Measurements from ENCODE around the gene HASPIN. TPM values are rescaled to one million over a fixed set of nuclear protein-coding genes. Genes with fewer than 3 reads are reported as not detected.

HASPIN gene
- total RNA-seq (2014; rRNA removed; shearing (Covaris generic); ENCODE audit: low replicate concordance), result 6.9 and 13.0 TPM in 2 replicates

- Histone ChIP-seq H3K27me3 (no peaks in the 10 kb centered on the region), H3K4me3 (peak within 1 kb of the TSS; percentile 93), H3K9me3 (no peaks in the 10 kb centered on the region), H3K36me3 (peaks cover 19% of the 10 kb centered on the region)
- DNase-seq, result peak; percentile 83
These were observed at the start of gene HASPIN for GRCh38 chr17:3723556-3724377. Gene HASPIN (plus strand): TSS chr17:3723903. CDS start chr17:3723936, 33 bp downstream.

GRCh38 chr17:3675886-3676285 is 47.8 kb upstream of the HASPIN start:
- Histone ChIP-seq H3K36me3 (no peaks in the 10 kb centered on the region), H3K27me3 (no peaks in the 10 kb centered on the region), H3K4me3 (no peak overlapping the region), H3K9me3 (no peaks in the 10 kb centered on the region)
- DNase-seq, result no peak

DNA sequence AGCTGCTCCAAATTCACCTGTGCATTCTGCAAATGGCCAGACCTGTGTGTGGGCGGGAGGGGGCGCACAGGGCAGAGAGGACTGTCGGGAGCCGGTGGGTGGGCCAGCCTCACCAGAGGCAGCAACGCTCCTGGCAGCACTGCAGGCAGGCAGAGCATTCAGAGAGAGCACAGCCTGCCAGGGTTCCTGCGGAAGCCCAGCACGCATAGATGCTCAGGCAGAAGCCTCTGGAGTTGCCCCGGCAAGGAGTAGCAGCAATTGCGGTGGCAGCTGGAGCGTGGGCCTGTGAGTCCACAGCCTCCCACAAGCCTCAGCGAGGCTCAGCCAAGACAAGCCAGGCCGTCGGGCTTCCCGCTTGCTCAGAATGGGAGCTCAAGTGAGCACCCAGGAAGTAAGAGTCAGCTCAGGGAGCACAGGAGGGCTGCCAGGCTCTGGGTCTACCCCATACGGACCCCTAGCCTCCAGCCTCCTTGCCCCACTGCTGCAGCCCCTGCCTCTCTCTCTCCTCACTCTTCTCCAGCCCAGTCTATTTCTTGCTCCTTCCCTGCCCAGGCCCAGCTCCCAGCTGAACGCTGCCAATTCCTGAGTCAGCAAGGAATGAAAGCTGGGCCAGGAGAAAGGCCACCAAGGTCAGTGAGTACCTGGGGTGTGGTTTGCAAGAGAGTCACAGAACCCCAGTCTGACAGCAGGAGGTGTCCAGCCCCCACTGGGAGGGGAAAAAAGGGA is 45.4 kb upstream of the HASPIN start:
- H3K9me3 ChIP-seq, result no peaks in the 10 kb centered on the region
- DNase-seq, result peak; percentile 32

GRCh38 chr17:3678821-3679530 is 44.7 kb upstream of the HASPIN start:
- no peak for DNase-seq
- Histone ChIP-seq H3K27me3 (no peaks in the 10 kb centered on the region), H3K36me3 (no peaks in the 10 kb centered on the region), H3K4me3 (no peak overlapping the region), H3K9me3 (no peaks in the 10 kb centered on the region)

More for the DNA sequence above, 45.4 kb upstream of the HASPIN start:
- H3K4me3 ChIP-seq, result no peak overlapping the region
- H3K36me3 ChIP-seq, result no peaks in the 10 kb centered on the region
- no peaks in the 10 kb centered on the region for H3K27me3 ChIP-seq

DNA sequence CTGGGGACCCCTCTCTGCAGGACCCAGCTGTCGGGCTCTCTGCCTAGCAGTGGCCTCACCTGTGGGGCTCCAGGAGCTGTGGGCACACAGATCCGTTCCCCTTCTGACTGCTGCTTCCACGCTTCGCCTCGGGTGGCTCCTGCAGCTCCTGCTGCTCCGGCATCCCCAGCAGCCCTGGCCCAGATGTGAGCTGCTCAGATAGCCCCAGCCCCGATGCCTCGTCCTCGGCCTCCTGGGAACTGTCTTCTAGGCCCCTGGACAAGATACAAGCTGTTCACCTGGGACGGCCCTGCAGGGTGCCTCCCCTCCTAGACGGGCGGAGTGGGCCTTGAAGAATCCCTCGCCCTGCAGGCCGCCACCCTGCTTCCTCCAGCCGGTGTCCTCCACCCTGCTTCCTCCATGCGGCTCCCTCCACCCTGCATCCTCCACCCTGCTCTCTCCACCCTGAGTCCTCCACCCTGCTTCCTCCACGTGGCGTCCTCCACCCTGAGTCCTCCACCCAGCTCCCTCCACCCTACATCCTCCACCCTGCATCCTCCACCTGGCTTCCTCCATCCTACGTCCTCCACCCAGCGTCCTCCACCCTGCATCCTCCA is 44.1 kb upstream of the HASPIN start:
- H3K4me3 ChIP-seq, result no peak overlapping the region
- no peaks in the 10 kb centered on the region for H3K27me3 ChIP-seq
- DNase-seq, result no peak
- H3K36me3 ChIP-seq, result no peaks in the 10 kb centered on the region
- H3K9me3 ChIP-seq, result no peaks in the 10 kb centered on the region

- Histone ChIP-seq H3K4me3 (no peak overlapping the region), H3K36me3 (no peaks in the 10 kb centered on the region), H3K9me3 (no peaks in the 10 kb centered on the region), H3K27me3 (no peaks in the 10 kb centered on the region)
- no peak for DNase-seq
These were observed 42.6 kb upstream of the HASPIN start for GRCh38 chr17:3681057-3681456.

DNA sequence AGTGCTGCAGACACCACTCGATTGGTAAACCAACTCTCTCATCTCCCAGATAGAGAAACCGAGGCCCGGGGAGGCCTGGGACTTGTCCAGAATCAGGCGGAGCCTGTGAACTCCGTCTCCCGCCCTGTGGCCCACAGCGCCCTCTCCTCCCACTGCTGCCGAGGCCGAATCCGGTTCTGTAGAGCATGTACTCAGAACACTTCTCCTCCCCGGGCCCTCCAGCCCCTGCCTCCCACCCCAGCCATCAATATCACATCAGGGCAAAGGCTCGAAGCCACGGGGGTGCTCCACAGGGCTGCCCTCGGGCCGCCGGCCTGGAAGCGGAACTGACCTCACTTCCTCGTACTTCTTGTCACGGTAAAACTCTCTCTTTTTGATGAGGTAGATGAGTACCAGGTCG is 42.1 kb upstream of the HASPIN start:
- no peaks in the 10 kb centered on the region for H3K36me3 ChIP-seq
- H3K4me3 ChIP-seq, result no peak overlapping the region
- H3K9me3 ChIP-seq, result no peaks in the 10 kb centered on the region
- no peak for DNase-seq
- H3K27me3 ChIP-seq, result no peaks in the 10 kb centered on the region

DNA sequence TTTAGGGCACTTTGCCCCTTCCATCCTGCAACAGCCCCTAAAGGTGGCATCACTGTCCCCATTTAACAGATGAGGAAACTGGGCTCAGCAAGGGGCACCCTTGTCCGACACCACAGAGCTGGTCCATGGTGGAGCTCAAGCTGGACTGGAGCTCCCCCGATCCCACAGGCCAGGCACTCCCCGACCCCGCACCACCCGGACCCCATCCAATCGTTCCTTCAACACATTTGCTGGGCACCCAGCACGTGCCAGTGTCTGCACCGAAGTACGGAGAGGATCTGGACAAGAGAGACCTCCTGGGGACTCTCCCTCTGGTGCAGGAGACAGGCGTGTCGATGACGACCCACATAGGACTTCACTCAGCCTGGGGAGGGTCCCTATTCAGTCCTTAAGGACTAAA is 41.7 kb upstream of the HASPIN start:
- no peak overlapping the region for H3K4me3 ChIP-seq
- no peaks in the 10 kb centered on the region for H3K36me3 ChIP-seq
- no peak for DNase-seq
- no peaks in the 10 kb centered on the region for H3K9me3 ChIP-seq
- H3K27me3 ChIP-seq, result no peaks in the 10 kb centered on the region

DNA sequence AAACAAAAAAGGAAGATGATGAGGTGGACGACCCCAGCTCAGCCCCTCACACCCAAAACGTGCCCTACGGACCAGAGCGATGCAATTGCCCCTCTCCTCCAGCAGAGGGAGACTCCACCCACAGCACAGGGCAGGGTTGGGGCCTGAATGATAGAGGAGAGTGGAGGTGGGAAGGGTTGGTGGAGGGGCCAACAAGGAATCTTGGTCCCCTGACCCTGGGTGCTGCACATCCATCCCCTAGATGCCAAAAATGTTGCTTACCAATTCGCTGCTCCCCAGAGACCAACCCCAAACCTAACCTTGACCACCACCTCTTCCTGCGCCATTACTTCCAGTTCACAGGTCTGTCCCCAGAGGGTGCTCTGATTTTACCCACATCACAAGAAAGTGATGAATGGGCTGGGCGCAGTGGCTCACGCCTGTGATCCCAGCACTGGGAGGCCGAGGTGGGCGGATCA is 40.6 kb upstream of the HASPIN start:
- H3K9me3 ChIP-seq, result no peaks in the 10 kb centered on the region
- no peaks in the 10 kb centered on the region for H3K36me3 ChIP-seq
- DNase-seq, result no peak

DNA sequence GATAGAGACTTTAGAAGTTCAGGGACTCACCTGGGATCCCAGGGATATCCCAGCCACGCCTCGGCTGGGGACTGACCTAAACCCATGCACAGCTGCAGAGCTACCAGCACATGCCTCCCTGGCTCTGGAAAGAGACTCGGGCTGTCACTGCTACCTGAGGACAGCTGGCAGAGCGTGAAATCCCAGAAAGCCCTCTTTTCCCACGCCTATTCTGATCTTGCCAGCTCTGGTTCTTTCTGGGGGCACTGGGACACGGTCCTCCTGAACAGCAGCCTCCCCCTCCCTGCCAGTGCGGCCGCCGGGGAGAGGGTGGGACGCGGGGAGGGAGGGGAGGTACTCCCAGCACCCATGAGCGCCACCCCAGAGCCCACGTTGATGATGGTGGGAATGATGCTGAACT is 38.5 kb upstream of the HASPIN start:
- H3K27me3 ChIP-seq, result no peaks in the 10 kb centered on the region
- H3K9me3 ChIP-seq, result no peaks in the 10 kb centered on the region
- H3K36me3 ChIP-seq, result no peaks in the 10 kb centered on the region
- no peak overlapping the region for H3K4me3 ChIP-seq
- DNase-seq, result no peak

More for the DNA sequence above, 40.6 kb upstream of the HASPIN start:
- Histone ChIP-seq H3K4me3 (no peak overlapping the region), H3K27me3 (no peaks in the 10 kb centered on the region)

DNA sequence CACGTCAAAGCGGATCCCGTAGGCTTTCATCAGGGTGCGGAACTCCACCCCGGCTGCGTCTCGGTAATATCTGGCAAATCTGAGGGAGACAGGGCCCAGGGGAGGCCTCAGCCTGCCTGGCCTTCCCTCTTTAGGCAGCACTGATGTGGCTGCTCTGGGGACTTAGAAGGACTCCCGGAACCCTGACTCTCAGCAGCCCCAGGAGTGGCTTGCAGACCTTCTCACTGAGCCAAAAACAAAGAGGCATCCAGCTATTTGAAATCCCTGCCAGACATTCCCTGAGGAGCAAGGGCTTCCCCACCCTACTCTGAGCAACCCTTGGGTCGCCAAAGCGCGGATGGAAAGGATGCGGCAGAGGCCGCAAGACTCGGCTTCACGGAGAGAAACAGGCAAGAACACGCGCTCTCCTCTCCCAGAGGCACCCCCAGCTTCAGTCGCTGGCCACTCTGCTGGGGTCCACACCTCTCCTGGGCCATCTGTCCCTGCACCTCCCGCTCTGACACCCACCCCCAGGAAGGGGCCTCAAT is 35.6 kb upstream of the HASPIN start:
- DNase-seq, result no peak
- H3K4me3 ChIP-seq, result no peak overlapping the region
- H3K9me3 ChIP-seq, result no peaks in the 10 kb centered on the region
- no peaks in the 10 kb centered on the region for H3K36me3 ChIP-seq
- no peaks in the 10 kb centered on the region for H3K27me3 ChIP-seq

GRCh38 chr17:3688852-3689261 is 34.8 kb upstream of the HASPIN start:
- DNase-seq, result no peak

DNA sequence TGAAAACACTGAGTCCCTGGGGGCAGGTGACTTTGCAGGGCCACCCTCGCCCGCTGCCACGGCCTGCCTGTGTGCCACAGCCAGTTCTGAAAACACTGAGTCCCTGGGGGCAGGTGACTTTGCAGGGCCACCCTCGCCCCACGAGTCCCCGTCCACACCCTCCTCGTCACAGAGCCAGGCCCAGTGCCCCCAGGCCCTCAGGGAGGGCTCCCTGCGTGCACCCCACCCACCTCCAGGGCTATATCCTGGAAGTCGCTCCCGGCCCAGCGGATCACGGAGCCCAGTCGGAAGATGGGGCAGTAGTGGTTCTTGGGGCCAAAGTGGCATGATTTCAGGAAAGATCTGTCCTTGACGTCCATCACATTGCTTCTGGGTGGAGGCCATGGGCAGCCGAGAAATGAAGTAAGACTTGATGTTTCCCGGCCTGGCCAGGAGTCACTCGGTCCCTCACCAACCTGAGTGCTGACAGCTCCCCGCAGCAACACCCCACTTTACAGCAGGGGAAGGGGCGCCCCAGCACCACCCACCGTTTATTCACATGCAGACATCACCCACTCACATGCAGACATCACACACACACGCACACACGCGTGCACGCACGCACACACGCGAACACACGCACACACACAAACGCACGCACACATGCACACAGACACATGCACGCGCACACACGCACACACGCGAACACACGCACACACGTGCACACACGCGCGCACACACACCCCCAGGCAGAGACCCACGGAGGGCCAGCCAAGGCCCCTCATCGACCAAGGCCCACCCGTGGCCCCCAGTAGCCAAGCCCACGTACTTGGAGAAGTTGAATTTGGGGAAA is 34.2 kb upstream of the HASPIN start:
- no peak for DNase-seq
- Histone ChIP-seq H3K27me3 (no peaks in the 10 kb centered on the region), H3K9me3 (no peaks in the 10 kb centered on the region), H3K4me3 (no peak overlapping the region), H3K36me3 (no peaks in the 10 kb centered on the region)

More at GRCh38 chr17:3688852-3689261, 34.8 kb upstream of the HASPIN start:
- no peaks in the 10 kb centered on the region for H3K36me3 ChIP-seq
- H3K9me3 ChIP-seq, result no peaks in the 10 kb centered on the region
- no peaks in the 10 kb centered on the region for H3K27me3 ChIP-seq
- no peak overlapping the region for H3K4me3 ChIP-seq

DNA sequence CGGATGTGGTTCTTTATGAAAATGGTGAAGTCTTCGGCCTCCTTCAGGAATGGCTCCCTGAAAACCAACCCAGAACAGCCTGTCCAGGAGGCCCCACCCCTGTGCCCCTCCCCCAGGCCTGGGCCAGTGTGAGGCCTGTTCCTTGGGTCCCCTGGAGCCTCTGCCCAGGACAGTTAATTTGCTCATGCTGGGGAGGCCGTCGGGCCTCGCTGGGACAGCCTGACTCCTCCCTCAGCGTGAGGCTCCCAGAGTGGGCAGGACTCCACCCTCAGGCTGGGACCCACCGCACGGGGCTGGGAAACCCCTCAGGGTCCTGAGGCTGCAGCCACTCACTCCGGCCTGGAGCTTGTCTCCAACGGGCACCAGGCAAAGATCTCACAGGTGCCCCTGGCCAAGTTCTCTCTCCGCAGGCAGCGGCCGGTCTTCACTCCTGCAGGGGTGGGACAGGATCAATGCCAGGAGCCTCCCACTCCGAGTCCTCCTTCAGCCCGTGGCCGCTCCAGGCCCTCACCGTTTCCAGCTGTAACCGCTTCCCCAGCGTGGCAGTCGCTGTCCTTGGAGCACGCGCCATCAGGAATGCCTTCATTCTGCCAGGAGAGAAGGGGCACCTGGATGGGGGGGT is 33.5 kb upstream of the HASPIN start:
- DNase-seq, result no peak
- no peaks in the 10 kb centered on the region for H3K27me3 ChIP-seq
- H3K4me3 ChIP-seq, result no peak overlapping the region
- no peaks in the 10 kb centered on the region for H3K36me3 ChIP-seq
- no peaks in the 10 kb centered on the region for H3K9me3 ChIP-seq

GRCh38 chr17:3691617-3692067 is 32.1 kb upstream of the HASPIN start:
- DNase-seq, result no peak
- no peak overlapping the region for H3K4me3 ChIP-seq
- H3K9me3 ChIP-seq, result no peaks in the 10 kb centered on the region
- no peaks in the 10 kb centered on the region for H3K27me3 ChIP-seq
- no peaks in the 10 kb centered on the region for H3K36me3 ChIP-seq

Measured in MG63 (cell line).